BJ (cell line): Measurements from ENCODE around the gene GPX4. TPM values are rescaled to one million over a fixed set of nuclear protein-coding genes. Genes with fewer than 3 reads are reported as not detected.

ENCODE experiments used
- CTCF ChIA-PET: fragments of 350-600 bp; formaldehyde crosslinking; extraction: SDS; loops from one replicate; lab custom pipeline; 2021; ENCODE audit warnings: antibody characterized with exemption, inconsistent platforms; lab: Yijun Ruan, JAX
- POLR2A ChIA-PET: fragments of 300-600 bp; sonication (Branson Sonifier 250); formaldehyde crosslinking; extraction: SDS; loops from one replicate; lab custom pipeline; 2021; ENCODE audit warnings: antibody characterized with exemption; lab: Charles Lee
- DNase-seq: peaks from one replicate; pipeline ENCODE4 v3.0.0-alpha.2; 2011; ENCODE audit warnings: low read depth
- H3K27me3 ChIP-seq: 2 replicates; pipeline ENCODE4 v1.6.0; 2011; ENCODE audit warnings: low read length; ENCODE audit not compliant: control insufficient read depth, insufficient read depth
- H3K36me3 ChIP-seq: 2 replicates; pipeline ENCODE4 v1.5.1; 2011; ENCODE audit warnings: low read length; ENCODE audit not compliant: control insufficient read depth, insufficient read depth
- H3K4me3 ChIP-seq: 2 replicates; pipeline ENCODE4 v1.5.1; 2011; ENCODE audit warnings: low read depth, mild to moderate bottlenecking, control low read depth, low read length
- polyA plus RNA-seq: library from polyadenylated mRNA; depleted of rRNA; stranded (reverse); fragments of >200 nt; gene quantifications from 2 replicates; pipeline ENCODE4 v1.2.3, GENCODE V29; 2011
- TF ChIP-seq, protein P1 (sequence below): IDR thresholded peaks from 2 replicates; pipeline ENCODE4 v1.5.1; 2011; ENCODE audit warnings: low read depth, mild to moderate bottlenecking, control low read depth, inconsistent platforms, low read length, moderate library complexity; ENCODE audit not compliant: insufficient read depth

Gene GPX4
- polyA plus RNA-seq, 1 experiment, result 626 TPM

DNA sequence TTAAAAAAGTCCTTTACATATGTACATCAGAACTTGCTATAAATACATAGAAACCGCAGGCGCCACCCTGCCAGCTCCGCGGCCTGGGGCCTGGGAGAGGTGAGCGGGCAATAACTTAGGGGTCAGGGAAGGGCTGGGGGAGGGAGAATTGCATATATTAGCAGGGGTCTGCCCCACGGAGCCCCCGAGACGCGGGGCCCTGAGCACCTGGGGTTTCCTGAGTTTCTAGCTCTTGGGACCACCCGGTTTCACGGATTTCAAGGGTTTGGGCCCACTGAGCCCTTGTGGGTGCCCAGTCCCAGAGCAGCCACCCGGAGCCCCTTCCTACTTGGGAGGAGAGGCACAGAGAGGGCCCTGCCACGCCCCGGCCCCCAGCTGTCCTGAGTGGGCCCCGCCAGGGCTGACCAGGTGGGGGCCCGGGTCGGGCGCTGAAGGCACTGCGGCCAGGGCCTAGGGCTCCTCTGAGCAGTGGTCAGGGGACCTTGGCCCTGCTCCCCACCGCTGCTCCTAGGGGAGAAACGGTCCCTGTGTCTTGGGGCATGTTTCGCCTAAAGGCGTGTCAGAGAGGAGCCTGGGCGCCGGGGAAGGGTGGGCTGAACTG lies 4.0 kb downstream of the GPX4 start:
- H3K4me3 ChIP-seq, result no peak overlapping the region
- CTCF ChIA-PET, result interaction anchor here (1.6 kb wide), 1 partner anchor 64 kb away, joined by 3 read pairs; no protein-coding TSS in a partner anchor
- DNase-seq, result no peak
- POLR2A ChIA-PET, result no interaction called here
- H3K27me3 ChIP-seq, result no peaks in the 10 kb centered on the region
- TF ChIP-seq, protein P1, sequence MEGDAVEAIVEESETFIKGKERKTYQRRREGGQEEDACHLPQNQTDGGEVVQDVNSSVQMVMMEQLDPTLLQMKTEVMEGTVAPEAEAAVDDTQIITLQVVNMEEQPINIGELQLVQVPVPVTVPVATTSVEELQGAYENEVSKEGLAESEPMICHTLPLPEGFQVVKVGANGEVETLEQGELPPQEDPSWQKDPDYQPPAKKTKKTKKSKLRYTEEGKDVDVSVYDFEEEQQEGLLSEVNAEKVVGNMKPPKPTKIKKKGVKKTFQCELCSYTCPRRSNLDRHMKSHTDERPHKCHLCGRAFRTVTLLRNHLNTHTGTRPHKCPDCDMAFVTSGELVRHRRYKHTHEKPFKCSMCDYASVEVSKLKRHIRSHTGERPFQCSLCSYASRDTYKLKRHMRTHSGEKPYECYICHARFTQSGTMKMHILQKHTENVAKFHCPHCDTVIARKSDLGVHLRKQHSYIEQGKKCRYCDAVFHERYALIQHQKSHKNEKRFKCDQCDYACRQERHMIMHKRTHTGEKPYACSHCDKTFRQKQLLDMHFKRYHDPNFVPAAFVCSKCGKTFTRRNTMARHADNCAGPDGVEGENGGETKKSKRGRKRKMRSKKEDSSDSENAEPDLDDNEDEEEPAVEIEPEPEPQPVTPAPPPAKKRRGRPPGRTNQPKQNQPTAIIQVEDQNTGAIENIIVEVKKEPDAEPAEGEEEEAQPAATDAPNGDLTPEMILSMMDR, result no peak
- peaks cover 45% of the 10 kb centered on the region for H3K36me3 ChIP-seq

DNA sequence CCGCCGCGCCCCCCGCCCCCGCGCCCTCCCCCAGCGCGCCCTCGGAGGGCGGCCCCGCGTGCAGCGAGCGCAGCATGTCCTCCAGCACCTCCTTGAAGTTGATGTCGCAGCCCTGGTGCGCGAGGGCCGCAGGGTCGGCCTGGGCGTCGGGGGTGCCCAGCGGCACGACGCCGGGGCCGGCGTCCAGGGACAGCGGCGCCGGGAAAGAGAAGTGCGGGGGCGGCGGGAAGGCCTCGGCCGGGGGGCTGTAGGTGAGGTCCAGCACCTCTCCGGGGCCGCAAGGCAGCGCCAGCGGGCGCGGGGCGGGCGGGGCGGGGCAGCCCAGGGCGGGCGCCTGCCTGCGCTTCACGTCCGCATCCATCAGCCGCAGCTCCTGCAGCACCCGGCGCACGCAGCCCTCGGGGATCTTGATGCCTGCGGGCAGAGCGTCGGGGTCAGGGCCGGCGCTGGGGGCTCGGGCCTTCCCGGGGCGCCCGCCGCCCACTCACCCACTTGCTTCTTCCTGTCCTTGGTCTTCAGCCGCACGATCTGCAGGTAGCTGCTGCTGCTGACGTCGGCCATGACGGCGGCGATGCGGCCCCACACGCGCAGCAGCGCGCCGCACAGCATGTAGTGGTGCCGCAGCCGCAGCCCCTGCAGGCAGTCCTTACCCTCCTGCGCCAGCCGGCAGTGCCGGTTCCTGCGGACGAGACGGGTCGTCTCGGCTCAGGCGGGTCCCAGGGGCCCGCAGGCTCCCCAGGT lies 4.7 kb downstream of the GPX4 start:
- Histone ChIP-seq H3K4me3 (no peak overlapping the region), H3K27me3 (no peaks in the 10 kb centered on the region), H3K36me3 (peaks cover 48% of the 10 kb centered on the region)
- TF ChIP-seq, protein P1, result no peak
- ChIA-PET POLR2A (no interaction called here), CTCF (no interaction called here)
- DNase-seq, result no peak

DNA sequence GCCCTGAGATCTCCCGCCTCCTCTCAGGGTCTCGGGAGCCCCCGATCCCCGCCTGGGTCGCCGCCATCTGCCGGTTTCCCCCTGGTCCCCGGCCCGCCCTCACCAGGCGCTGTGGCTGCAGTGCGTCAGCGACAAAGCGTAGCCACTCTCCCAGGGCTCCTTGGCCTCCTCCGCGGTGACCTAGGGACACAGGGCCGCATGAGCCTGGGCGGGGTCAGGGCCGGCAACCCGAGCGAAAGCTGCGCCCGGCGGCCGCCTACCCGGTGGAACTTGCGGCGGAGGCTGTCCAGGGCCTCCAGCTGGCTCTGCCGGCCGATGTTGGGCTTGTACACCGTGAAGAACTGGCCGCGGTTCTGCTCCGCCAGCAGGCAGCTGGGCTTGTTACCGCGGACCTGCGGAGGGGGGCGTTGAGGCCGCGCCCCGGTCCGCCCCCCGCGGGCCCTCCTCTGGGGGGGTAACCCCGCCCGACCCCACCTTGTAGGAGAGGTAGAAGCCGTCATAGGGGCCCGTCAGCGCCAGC lies 5.3 kb downstream of the GPX4 start:
- TF ChIP-seq, protein P1, result no peak
- Histone ChIP-seq H3K36me3 (peaks cover 52% of the 10 kb centered on the region), H3K27me3 (no peaks in the 10 kb centered on the region), H3K4me3 (no peak overlapping the region)
- DNase-seq, result no peak
- ChIA-PET CTCF (no interaction called here), POLR2A (no interaction called here)

DNA sequence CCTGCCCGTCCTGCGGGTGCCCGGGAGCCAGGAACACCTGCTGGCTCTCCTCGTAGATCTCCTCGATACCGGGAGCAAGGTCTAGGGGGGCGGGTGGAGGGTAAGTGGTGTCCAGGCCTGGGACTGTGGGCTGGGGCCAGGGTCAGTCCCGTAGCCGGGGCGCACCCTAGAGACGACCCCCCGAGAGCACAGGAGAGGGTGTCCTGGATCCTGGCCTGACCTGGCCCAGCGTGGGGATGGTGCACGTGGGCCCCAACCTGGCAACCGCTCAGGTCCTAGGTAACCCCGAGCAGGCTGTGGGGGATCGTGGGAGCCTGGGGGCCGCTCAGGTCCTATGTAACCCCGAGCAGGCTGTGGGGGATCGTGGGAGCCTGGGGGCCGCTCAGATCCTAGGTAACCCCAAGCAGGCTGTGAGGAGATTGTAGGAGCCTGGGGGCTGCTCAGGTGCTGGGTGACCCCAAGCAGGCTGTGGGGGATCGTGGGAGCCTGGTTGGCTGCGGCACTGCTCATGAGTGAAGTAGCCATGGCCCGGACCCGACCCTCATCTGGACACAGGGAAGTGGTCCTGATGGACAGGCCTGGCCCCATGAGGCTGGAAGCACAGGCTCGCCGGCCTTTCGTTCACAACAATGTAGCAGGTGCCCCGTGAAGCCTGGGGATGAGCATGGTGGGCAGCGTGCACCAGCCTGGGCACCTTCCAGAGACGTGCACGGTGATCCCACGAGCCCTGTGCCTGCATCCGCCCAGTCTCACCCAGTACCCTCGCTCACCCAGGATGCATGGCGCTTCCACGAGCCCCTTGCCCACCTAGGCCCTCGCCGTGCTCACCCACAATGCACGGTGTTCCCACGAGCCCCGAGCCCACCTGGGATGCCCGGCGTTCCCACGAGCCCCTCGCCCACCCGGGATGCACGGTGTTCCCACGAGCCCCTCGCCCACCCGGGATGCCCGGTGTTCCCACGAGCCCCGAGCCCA lies 6.2 kb downstream of the GPX4 start:
- H3K27me3 ChIP-seq, result no peaks in the 10 kb centered on the region
- TF ChIP-seq, protein P1, result no peak
- no peak overlapping the region for H3K4me3 ChIP-seq
- no peak for DNase-seq
- ChIA-PET POLR2A (no interaction called here), CTCF (interaction anchor here (0.6 kb wide), 1 partner anchor 110 kb away, joined by 3 read pairs; no protein-coding TSS in a partner anchor)
- H3K36me3 ChIP-seq, result peaks cover 55% of the 10 kb centered on the region
